ENCODE measurements around the gene ANKS4B.

ANKS4B gene

GRCh38 chr16:21203155-21203797, 30.2 kb upstream of the ANKS4B start:
- no peak for TF ChIP-seq CTCF (IDR thresholded peaks at IDR 0.05)
- H3K27ac ChIP-seq, result no peak overlapping the region
- no peak for DNase-seq (ENCODE audit: low spot score)
- H3K4me3 ChIP-seq, result no peak overlapping the region

DNA sequence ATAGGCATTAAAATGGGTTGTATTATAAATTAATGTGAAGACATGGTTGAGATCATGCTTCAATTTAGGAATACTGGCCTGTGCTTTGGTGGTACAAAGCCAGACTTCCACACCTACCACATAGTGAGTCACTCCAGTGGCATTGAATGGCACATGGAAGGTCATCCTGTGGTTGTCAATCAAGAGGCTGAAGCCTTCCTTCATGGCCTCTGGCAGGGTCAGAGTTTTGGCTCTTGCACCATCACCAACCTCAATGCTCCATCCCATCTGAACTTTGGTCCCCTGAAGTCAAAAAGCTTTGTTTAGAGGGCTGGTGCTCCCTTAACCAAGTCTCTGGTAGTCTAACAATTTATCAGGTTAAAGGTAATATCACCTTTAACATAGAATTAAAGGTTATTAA, 28.2 kb upstream of the ANKS4B start:
- TF ChIP-seq CTCF (IDR thresholded peaks at IDR 0.05), result no peak
- H3K4me3 ChIP-seq, result no peak overlapping the region

DNA sequence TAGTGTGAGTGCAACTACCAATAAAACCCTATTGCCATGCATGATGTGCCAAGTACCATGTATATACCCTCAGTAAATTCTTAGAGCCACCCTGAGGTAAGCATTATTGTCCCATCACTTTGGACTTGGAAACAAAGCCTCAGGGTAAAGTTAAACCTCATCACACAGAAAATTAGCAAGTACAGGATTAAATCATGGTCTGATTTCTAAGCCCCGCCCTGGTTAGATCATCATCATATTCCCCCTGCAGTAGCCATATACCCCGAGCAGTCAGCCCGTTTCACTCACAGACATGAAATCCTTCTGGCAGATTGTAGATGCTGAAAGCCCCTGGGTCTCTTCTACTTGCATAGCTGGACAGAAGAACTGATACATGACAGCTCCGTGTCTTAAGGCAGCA, 26.9 kb upstream of the ANKS4B start:
- Histone ChIP-seq H3K27ac (no peak overlapping the region), H3K4me3 (no peak overlapping the region)
- no peak for TF ChIP-seq CTCF (IDR thresholded peaks at IDR 0.05)
- no peak for DNase-seq (ENCODE audit: low spot score)

More for the DNA sequence above, 28.2 kb upstream of the ANKS4B start:
- DNase-seq (ENCODE audit: low spot score), result no peak
- H3K27ac ChIP-seq, result no peak overlapping the region

- no peak for DNase-seq (ENCODE audit: low spot score)
- TF ChIP-seq CTCF (IDR thresholded peaks at IDR 0.05), result no peak
- Histone ChIP-seq H3K4me3 (no peak overlapping the region), H3K27ac (no peak overlapping the region)
Observed at GRCh38 chr16:21208446-21209230, 24.9 kb upstream of the ANKS4B start.

DNA sequence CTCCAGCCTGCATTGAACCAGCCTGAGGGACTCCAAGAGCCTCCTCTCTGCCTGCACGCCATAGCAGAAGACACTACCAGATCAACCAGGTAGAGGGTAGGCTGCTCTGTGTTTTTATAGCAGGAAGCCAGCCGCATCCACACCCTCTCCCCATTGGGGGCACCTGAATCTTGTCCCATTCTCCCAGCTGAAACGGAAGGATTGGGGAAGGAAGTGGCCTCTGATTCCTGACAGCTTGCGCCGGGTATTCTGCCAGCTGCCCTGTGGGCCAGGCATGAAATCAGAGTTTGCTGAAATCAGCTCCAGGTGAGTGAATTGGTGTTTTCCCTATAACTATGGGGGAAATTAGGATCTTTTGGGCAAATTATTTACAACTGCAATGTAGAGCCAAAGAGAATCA, 22.0 kb upstream of the ANKS4B start, which contains the start of gene ZP2:
ZP2 (minus strand) TSS at position 89 of the 400 bp plus-strand sequence; CDS start at position 62, 27 bp downstream.
- no peak within 1 kb of the TSS for H3K27ac ChIP-seq
- no peak within 1 kb of the TSS for H3K4me3 ChIP-seq
- DNase-seq (ENCODE audit: low spot score), result no peak
- no peak for TF ChIP-seq CTCF (IDR thresholded peaks at IDR 0.05)

DNA sequence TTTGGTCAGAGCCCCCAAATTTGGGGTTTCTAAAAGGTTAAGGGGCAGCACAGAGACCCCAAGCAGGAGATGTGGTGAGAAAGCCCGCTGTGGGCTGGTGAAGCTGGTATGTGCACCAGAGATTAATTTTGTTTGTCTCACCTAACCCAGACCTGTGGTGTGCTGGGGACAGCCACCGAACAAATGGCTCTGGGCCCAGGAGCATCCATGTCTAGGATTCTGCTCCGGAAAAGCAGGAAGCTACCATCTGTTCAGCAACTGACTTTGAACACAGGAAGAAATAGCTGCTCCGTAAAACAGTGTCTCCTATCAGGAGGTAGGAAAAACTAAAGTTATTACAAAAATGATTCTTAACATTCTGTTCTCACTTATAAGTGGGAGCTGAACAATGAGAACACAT, 19.4 kb upstream of the ANKS4B start:
- TF ChIP-seq CTCF (IDR thresholded peaks at IDR 0.05), result no peak
- no peak for DNase-seq (ENCODE audit: low spot score)
- Histone ChIP-seq H3K4me3 (no peak overlapping the region), H3K27ac (no peak overlapping the region)

- DNase-seq (ENCODE audit: low spot score), result peak; percentile 1
- TF ChIP-seq CTCF (IDR thresholded peaks at IDR 0.05), result no peak
- no peak overlapping the region for H3K4me3 ChIP-seq
- H3K27ac ChIP-seq, result no peak overlapping the region
Observed at GRCh38 chr16:21217121-21217520, 16.4 kb upstream of the ANKS4B start.

Data from coronary artery (tissue), 2 donors.